ENCODE measurements around the gene PCTP.

- TF ChIP-seq EP300 (IDR thresholded peaks at IDR 0.05; ENCODE audit: borderline replicate concordance) (no peak), ZBTB7A (IDR thresholded peaks at IDR 0.05; ENCODE audit: low read depth) (no peak), FOXM1 (IDR thresholded peaks at IDR 0.05; ENCODE audit: borderline replicate concordance, low read depth) (no peak), CEBPB (IDR thresholded peaks at IDR 0.05) (no peak), TAF1 (IDR thresholded peaks at IDR 0.05; ENCODE audit: low read depth) (no peak)
- TF ChIP-seq, protein P1, sequence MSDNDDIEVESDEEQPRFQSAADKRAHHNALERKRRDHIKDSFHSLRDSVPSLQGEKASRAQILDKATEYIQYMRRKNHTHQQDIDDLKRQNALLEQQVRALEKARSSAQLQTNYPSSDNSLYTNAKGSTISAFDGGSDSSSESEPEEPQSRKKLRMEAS (IDR thresholded peaks at IDR 0.05) = no peak
Measured at GRCh38 chr17:55794725-55795482, 44.1 kb downstream of the PCTP start.
